IPS-11a (cell line): ENCODE results near the gene ASIC2.
A peak's percentile ranks its signal among the peaks of the same experiment; 100 is the strongest.

Experiments
- H3K4me3 ChIP-seq: one replicate; pipeline ENCODE4 v1.5.1; 2013; ENCODE audit warnings: low read depth, low read length, control low read depth

ASIC2 gene

DNA sequence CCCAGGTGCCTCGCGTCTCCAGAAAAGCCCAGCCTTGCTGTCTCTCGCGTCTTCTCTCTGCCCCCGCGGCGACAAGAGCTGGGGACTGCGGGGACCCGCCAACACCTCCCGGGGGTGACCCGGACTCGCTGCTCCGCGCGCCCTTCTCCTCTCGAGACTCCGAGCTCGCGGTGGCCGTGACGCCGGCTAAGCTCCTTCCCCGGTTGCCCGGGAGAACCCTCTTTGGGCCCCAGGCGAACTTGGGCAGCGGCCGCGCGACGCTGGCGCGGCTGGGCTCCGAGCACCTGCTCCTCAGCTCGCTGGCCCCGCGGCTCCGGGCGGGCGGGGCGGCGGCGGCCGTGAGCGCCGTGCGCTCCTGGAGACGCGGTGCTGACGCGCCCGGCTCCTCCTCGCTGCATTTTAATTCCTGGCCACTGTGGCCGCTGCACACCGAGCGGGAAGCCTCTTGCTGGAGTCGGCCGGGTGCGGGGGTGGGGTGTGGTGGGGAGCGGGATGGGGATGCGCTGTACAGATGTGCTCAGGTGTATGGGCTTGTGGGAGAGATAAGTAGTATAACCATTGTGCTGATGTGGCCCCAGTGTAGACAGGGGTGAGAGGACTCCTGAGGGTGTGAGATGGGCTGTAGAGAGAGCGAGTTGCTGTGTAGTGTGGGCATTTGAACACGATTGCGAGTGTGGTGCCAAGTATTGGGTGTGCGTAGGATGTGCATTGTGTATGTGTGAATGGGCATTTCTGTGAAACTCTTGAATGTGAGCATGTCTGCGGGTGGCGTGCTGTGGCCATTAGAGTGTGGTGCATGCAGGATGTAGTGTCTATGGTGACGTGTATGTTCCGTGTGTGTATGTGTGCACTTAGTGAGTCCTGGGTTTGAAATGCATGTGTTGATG, at the start of gene ASIC2:
ASIC2 (minus strand) TSS at position 315 of the 887 bp plus-strand sequence.
- peak within 1 kb of the TSS; percentile 39 for H3K4me3 ChIP-seq

DNA sequence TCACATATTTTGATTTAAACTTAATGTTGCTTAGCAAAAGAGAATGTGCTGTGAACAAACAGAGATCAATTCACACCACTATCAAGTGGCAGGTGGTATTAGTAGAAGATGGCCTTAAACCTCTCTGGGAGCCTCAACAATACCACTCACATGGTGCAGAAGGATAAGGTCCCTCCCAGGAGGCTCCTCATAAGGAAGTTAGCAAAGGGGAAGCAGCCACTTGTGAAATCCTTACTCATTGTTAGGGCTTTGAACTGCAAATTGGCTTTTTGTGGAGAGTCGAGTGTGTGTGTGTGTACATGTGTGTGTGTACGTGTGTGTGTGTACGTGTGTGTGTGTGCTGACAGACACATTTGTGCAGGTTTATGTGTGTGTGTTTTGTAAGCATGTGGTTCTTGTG, 48.9 kb upstream of the ASIC2 start:
- no peak overlapping the region for H3K4me3 ChIP-seq

DNA sequence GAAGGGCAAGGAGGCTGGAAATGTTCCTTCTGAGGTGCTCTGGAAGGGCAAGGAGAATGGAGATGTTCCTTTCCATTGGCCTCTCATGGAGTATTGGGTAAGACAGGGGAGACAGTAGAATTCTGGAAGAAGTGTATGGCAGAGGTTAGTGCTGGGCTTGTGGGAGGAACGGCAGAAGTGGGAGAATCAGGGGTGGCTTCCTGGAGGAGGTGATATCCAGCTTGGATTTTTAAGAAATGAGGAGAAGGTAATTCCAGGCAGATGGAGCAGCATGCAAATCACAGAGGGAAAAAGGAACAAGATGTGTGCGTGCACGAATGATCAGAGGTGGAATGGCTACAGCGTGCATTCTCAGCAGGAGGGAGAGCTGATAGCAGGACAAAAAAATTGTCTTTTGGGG, 45.1 kb upstream of the ASIC2 start:
- no peak overlapping the region for H3K4me3 ChIP-seq

DNA sequence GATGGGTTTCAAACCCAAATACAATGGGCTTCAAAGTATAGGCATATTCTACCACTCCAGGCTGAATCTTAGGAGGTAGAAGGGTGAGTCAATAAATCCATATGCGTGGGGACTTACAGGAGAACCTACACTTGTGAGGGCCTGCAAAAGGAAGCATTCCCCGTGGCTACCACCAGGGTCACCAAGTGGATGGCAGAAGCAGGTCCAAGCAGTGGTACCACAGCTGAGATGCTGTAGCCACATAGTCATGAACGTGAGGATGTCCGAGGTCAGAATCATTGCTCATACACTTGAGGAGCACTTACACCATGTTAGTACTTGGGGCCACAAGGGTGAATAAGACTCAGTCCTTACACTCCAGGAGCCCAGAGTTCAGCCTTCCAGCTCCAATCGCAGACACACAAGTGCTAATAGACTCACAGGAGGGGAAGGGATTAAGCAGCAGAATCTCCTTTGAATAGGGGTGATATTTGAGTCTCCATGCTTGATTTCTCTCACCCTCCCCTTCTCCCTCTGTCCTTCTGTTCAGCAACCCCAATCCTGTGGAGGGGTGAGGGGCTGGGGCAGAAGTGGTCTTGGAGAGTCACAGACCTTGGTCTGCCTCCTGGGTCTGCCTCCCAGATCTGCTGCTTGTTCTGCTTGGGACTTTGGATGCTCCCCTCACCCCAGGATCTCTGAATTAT, 42.5 kb upstream of the ASIC2 start:
- H3K4me3 ChIP-seq, result no peak overlapping the region

DNA sequence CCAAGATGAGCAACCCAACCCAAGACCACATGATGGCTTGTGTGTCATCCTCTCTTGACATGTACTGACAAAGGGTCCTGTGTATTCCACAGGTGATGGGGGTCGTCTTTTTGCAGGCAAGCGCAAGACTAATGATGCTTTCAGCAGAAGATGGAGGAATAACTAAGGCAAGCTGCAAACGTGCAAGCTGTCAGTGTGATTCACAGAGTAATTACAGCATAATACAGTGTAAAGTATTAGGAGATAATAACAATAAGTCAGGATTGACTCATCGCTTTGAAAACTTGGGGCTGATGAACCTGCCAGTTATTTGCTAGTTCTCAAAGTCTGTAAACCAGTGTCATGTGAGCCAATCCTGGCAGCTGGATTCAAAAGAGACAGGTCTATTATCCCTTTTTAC, 41.6 kb upstream of the ASIC2 start:
- no peak overlapping the region for H3K4me3 ChIP-seq

DNA sequence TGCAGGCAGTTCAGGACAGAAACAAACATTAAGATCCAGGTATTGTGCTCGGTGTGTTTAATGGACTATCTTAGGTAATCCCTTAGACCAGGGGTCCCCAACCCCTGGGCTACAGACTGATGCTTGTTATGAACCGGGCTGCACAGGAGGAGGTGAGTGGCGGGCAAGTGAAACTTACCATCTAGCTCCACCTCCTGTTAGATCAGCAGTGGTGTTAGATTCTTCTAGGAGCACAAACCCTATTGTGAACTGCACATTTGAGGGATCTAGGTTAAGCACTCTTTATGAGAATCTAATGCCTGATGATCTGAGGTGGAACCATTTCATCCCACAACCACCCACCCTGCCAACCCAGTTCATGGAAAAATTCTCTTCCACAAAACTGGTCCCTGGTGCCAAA, 37.8 kb upstream of the ASIC2 start:
- no peak overlapping the region for H3K4me3 ChIP-seq

DNA sequence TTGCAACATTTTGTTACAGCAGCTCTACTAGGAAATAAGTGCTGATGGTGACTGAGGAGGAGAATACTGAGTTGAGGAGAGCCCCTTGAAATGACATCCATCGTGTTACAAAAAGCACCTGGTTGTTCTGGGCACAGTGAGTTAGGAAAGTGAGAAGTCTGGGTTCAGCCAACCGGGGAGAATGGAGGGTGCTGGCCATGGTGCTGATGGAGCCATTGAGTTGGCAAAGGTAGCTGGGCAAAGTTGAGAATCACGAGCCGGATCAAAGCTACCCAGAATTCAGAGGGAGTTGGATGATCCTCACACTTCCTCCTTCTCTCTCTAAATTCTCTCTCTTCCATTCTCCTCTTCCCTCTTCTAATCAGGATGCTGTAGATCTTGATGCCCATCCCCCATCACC, 35.0 kb upstream of the ASIC2 start:
- H3K4me3 ChIP-seq, result no peak overlapping the region

DNA sequence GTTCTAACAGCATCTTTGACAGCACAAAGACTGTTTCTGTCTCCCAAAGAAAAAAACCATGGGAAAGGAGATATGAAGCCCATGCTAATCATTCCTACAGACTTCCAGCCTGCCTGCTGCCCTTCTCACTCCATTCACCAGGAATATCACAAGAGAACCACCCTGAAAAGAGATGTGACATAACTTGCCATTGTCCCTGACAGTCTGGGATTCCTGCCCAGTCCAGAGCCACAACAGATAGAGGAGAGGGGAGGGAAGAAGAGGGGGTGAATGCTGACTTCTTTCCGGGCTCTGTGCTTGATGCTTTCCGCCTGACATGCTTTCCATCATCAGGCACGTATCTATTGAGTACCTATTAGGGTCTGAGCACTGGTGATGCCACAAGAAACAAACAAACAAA, 31.6 kb upstream of the ASIC2 start:
- no peak overlapping the region for H3K4me3 ChIP-seq

DNA sequence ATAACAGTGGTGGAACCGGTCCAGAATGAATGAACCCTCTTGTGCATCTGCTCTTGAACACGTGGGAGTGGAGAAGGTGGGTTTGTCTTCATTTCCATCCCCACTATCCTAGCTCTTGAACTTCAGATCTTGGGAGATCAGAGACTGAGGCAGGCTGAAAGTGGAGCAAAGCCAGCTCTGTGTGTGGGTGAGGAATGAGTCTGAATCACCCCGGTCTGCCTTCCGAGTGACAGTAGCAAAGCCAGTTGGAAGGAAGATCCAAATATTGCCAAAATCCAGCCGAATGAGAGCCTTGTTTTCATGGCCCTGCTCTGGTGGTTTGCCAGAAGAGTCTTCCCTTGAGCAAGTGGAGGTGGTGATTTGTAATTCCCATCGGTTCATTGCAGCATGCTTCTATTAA, 29.0 kb upstream of the ASIC2 start:
- H3K4me3 ChIP-seq, result no peak overlapping the region

DNA sequence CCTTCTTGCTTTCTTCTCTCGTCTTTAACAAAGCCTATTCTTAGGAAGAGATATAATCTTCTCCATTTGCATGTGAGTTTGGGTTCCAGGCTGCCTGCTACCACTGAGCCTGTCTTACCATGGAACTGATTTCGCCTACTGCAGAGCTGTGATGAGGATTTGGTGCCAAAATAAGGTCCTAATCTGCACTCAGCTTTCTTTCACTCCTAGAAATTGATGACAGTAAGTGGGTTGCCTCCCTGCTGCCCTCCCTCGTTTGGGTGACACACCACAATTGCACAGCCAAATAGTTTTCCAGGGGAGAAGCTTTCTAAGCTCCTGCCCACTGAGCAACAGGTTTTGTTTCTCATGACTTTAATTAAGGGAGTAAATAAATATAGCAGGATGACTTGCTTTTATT, 25.1 kb upstream of the ASIC2 start:
- H3K4me3 ChIP-seq, result no peak overlapping the region

DNA sequence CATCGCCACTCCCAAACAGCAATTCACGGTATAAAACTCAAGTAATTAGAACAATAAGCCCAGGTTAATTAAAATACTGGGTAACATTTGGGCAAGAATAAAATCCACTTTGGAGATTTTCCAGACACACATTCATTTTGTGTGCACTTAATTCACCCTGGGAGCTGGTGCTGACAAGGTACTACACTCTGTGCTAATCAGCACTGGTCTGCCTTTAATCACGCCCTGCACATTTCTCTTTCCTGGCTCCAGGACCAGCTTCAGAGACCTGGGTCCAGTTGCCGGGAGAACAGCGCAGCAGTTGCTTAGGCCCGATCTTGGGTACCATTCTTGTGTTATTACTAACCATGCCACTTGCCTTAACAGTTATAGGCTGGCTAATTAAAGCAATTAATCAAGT, 23.7 kb upstream of the ASIC2 start:
- no peak overlapping the region for H3K4me3 ChIP-seq

DNA sequence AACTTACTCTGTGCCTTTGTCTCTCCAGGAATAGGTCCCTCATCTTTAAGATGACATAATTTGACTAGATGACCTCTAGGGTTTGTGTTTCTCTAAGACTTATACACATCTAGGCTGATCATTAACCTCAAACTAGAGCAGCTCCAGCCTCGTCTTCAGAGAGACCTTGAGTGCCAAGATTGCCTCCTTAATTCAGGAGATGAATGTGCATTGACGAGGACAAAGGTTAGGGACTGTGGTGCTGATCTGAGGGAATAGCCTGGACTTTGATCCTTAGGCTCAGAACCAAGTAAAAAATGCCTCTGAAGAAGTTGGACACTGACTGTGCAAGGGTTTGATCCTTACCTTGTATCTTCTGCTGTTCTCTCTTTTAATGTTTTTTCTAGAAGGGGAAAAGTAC, 17.2 kb upstream of the ASIC2 start:
- H3K4me3 ChIP-seq, result no peak overlapping the region

DNA sequence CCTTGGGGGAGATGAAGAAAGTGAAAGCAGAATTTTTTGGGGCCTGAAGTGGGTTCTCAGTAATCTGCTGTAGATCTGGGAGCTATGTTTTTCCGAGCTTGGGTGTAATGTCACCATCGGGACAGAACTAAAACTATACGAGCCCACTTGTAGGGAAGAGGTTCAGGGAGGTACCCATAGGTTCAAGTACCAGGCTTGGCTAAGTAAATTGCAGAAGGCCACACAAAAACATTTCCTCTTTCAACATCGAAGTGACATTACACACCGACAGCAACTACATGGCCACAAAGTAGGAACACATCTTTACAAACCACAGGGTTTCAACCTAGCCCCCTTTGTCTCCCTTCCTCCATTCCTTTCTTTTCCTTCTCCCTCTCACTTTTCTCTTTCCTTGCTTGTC, 10.2 kb upstream of the ASIC2 start:
- no peak overlapping the region for H3K4me3 ChIP-seq

DNA sequence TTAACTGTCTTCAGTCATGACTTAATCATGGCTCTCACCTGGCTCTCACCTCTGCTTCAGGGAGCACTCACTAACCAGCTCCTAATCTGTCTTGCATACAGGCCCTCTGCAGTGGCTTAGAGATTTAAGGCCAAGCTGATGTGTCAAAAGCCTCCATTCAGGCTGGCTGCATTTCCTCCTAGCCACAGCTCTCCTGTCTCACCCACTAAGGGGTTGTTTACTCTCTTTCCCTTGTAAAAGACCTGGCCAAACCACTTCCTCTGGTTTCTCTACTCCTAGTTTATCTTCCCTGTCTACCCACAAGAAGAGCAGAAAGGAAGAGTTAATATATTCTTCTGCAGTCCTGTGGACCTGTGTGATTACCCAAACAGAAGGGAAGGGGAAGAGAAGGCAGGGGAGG, 9.3 kb upstream of the ASIC2 start:
- H3K4me3 ChIP-seq, result no peak overlapping the region

DNA sequence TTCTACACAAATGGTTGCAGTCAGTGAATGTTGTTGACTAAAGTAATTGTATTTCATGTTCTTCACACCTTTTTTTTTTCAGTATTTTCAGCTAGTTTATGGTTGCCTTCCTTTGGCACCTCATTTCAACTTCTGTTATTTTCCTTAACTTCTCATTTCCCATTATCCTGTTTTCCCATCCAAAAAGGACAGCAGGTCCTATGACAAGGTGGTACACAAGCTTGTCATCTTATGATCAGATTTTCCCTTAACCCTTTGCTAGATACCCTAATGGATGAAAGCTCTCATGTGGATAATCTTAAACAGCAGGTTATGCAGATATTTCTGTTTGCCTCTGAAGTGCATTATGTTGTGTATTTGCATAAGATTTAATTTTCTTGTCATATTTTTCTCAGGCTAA, 7.1 kb upstream of the ASIC2 start:
- no peak overlapping the region for H3K4me3 ChIP-seq

DNA sequence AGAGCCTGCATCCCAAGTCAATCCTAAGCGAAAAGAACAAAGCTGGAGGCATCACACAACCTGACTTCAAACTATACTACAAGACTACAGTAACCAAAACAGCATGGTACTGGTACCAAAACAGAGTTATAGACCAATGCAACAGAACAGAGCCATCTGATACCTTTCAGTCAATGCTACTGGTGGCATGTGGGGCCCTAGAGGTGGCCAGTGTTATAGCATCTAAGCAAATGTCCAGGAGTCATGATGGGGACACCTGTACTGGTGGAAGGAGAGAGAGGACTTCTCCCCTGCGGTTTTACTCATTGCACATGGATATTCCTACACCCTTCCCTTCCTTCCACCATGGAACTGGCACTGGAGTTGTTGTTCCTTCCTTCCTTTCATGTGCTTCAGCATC, 6.0 kb upstream of the ASIC2 start:
- no peak overlapping the region for H3K4me3 ChIP-seq

DNA sequence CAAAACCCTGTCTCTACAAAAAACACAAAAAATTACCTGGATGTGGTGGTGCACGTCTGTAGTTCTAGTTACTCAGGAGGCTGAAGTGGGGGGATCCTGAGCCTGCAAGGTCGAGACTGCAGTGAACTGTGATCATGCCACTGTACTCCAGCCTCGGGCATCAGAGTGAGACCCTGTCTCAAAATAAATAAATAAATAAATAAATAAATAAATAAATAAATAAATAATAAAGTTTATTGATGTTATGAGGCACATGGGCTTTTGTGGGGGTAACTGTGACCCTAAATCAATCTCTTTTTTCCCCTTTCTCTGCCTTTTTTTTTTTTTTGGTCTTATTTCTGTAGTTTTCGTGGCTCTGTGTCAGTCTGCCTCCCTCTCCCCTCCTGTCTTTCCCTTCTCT, 4.5 kb upstream of the ASIC2 start:
- no peak overlapping the region for H3K4me3 ChIP-seq

DNA sequence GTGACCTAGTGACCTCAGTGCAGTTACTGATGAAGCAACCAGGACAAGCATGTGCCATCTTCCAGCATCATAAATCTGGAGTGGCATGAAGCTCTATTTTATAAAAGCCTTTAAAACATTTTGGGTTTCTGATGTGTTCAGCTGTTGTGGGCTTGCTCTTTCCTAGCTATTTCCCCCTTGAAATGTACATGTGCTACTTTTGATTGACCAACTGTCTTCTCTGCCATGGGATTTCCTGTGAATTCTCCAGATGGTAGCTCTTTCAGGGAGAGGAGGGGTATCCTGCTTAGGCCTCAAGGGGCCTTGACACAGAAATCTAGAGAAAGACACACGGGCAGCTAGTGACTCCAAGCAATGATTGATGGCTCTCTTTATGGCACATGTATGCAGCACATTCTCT, 1.9 kb upstream of the ASIC2 start:
- H3K4me3 ChIP-seq, result no peak overlapping the region

DNA sequence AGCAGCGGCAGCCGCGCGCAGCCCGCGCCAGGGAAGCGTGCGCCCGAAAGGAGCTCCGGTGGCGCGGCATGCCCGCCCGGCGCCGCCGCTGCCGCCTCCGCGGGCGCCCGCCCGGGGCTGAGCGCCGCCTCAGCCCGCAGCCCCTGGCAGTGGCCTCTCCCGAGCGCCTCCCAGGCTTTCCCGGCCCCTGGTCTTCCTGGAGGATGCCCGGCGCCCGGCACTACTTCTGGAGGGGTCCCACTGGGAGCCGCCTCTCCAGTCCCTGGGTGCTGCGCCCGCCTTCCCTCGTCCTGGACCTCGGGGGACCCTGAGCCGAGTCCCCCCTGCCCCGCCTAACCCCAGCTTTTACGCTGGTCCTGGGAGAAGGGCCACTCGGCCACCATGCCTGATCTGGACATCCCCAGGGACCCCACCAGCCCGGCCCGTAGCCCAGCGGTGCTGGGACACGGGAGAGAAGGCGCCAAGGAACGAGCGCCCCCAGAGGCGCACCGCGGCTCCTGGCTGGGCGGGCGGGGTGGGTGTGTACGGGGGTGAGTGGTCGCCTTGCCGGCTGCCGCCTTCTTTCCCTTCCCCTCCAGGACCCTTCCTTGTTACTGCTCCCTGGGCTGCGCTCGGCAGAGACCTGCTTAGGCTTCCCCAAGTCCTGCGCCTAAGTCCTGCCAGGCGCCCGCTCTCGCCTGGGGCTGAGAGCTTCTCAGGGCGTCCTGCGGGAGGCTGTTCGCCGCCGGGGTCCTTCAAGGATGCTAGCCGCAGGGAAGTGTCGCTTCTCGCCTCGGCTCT, 704 bp downstream of the ASIC2 start:
- peak overlapping the region; percentile 39 for H3K4me3 ChIP-seq

DNA sequence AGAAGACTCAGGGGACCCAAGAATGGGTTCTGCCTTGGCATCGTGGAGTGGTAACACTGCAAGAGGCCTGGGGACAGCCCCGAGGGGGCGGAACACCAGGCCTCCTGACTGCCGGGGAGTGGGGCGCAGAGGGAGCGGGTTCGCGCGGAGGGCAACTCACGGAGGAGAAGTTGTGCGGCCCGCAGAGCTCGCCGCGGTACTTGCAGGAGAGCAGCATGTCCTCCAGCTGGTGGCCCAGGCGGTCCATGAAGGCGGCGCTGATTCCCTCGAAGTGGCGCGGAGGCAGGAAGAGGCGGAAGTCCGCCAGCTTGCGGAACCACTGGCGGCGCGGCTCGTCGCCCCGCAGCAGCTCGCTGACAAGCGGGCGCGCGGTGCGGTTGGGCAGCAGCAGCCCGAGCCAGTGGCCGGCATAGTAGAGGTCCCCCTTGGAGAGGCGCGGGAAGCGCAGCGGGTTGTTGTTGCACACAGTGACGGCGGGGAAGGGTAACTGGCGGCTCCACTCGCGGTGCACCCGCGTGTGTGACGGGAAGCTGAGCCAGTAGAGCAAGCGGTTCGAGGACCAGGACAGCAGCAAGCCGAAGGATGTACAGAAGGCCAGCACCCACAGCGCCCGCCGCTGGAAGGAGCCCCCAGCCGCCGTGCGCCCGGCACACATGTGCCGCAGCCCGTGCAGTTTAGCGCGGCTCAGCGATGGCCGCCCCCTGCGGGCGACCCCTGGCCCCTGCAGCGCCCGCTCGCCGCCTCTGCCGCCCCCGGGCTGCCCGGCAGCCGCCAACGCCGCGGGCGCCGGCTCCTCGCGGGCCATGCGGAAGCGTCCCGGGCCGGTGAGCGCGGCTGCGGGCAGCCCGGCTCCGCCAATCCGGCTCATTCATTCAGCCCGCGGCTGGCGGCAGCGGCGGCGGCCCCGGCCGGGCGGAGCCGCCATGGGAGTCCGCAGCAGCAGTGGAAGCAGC, 1.6 kb downstream of the ASIC2 start:
- H3K4me3 ChIP-seq, result peak overlapping the region; percentile 39

DNA sequence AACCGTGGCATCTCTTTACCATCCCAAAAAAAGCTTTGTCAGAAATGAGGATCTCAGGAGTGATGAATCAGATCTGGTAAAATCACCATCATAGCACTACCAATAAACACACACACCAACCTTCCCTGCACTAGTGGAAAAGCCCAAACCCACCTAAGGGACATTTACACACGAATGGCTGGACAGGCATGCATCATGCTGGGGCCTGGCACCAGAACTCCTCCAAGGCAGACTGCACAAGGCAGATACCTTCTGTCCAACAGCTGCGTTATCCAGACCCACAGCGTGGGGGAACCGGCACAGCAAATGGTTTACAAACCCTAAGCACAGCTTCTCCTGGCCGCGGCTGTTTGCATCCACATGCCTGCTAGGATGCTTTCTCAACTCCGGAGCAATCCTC, 2.8 kb downstream of the ASIC2 start:
- H3K4me3 ChIP-seq, result no peak overlapping the region
